ENCODE data around the gene FAM149A.

FAM149A gene

GRCh38 chr4:186201535-186202230 lies 97.2 kb downstream of the FAM149A start:
- no peak for DNase-seq (ENCODE audit: low read depth in 2 of 2)

GRCh38 chr4:186202490-186203140 lies 98.1 kb downstream of the FAM149A start:
- no peak for DNase-seq (ENCODE audit: low read depth in 2 of 2)

GRCh38 chr4:186203406-186203805 lies 98.9 kb downstream of the FAM149A start:
- no peak for DNase-seq (ENCODE audit: low read depth in 2 of 2)

- no peak for DNase-seq (ENCODE audit: low read depth in 2 of 2)
Measured at GRCh38 chr4:186204103-186204559, 99.6 kb downstream of the FAM149A start.

GRCh38 chr4:186204686-186205085 lies 100.2 kb downstream of the FAM149A start:
- DNase-seq (ENCODE audit: low read depth in 2 of 2), result no peak

GRCh38 chr4:186205156-186205555 lies 100.7 kb downstream of the FAM149A start:
- DNase-seq (ENCODE audit: low read depth in 2 of 2), result no peak

- DNase-seq (ENCODE audit: low read depth in 2 of 2), result peak in 1 of 2 experiments; percentile 4
Measured at GRCh38 chr4:186216465-186217024, 112.0 kb downstream of the FAM149A start.

- DNase-seq (ENCODE audit: low read depth in 2 of 2), result no peak
Measured at GRCh38 chr4:186217733-186218293, 113.3 kb downstream of the FAM149A start.

- no peak for DNase-seq (ENCODE audit: low read depth in 2 of 2)
Measured at GRCh38 chr4:186221624-186222023, 117.1 kb downstream of the FAM149A start.
